ENCODE results near the gene RMDN3. TPM values are rescaled to one million over a fixed set of nuclear protein-coding genes. Genes with fewer than 3 reads are reported as not detected.
A peak's percentile ranks its signal among the peaks of the same experiment; 100 is the strongest.

RMDN3 gene
- total and polyA plus RNA-seq, 2 of the 13 experiments (the other 11 are each of a cell fraction or from before 2014, with no cell fraction given): 16.8 to 19.5 TPM

DNA sequence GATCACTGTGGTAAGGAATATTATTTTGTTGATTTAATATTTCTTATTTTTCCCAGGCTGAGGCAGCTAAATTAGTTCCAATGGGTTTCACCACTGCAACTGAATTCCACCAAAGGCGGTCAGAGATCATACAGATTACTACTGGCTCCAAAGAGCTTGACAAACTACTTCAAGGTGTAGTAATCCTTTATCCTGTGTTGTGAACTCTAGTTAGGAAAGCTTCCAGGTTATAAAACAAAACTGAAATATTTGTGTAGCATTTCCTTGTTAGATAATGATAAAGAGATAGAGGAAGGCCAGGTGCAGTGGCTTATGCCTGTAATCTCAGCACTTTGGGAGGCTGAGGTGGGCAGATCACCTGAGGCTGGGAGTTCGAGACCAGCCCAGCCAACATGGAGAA is 48.9 kb downstream of the RMDN3 start (continued):
- TF ChIP-seq ZMYM3 (CRISPR knock-in tag; IDR thresholded peaks at IDR 0.05) (no peak), ONECUT2 (CRISPR knock-in tag; IDR thresholded peaks at IDR 0.05) (no peak), REPIN1 (CRISPR knock-in tag; IDR thresholded peaks at IDR 0.05; ENCODE audit: borderline replicate concordance, low read depth) (no peak), HCFC1 (IDR thresholded peaks at IDR 0.05; ENCODE audit: low read depth, low read length) (no peak), NRL (CRISPR knock-in tag; IDR thresholded peaks at IDR 0.05; ENCODE audit: borderline replicate concordance) (no peak), ZNF543 (CRISPR knock-in tag; IDR thresholded peaks at IDR 0.05) (no peak), HMG20B (CRISPR knock-in tag; conservative IDR thresholded peaks at IDR 0.05) (no peak), RXRB (CRISPR knock-in tag; IDR thresholded peaks at IDR 0.05; ENCODE audit: borderline replicate concordance) (no peak)
- TF ChIP-seq, protein P1, sequence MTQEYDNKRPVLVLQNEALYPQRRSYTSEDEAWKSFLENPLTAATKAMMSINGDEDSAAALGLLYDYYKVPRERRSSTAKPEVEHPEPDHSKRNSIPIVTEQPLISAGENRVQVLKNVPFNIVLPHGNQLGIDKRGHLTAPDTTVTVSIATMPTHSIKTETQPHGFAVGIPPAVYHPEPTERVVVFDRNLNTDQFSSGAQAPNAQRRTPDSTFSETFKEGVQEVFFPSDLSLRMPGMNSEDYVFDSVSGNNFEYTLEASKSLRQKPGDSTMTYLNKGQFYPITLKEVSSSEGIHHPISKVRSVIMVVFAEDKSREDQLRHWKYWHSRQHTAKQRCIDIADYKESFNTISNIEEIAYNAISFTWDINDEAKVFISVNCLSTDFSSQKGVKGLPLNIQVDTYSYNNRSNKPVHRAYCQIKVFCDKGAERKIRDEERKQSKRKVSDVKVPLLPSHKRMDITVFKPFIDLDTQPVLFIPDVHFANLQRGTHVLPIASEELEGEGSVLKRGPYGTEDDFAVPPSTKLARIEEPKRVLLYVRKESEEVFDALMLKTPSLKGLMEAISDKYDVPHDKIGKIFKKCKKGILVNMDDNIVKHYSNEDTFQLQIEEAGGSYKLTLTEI (CRISPR knock-in tag; conservative IDR thresholded peaks at IDR 0.05): no peak
- TF ChIP-seq, protein P2, sequence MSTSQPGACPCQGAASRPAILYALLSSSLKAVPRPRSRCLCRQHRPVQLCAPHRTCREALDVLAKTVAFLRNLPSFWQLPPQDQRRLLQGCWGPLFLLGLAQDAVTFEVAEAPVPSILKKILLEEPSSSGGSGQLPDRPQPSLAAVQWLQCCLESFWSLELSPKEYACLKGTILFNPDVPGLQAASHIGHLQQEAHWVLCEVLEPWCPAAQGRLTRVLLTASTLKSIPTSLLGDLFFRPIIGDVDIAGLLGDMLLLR (CRISPR knock-in tag; IDR thresholded peaks at IDR 0.05): no peak

DNA sequence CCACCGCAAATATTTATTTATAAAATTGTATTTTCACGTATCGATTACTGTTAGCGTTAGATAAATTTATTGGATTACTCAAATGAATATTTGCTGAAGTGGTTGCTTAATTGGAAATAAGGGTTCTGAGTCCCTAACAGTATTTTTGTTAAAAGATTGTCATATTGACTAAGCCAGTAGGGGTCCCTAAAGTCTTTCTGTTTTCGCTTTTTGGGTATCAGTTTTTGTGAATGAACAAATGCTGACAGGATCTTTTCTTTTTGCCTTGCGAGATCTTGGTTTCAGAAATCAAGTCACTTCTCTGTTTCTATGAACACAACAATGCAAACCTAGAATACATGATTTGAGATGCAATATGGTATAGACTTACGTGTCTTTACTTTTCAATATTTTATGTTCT is 53.0 kb downstream of the RMDN3 start:
- no peak for ATAC-seq
- H2AFZ ChIP-seq (ENCODE audit: low read length): no peak overlapping the region
- no peak overlapping the region for H3K4me2 ChIP-seq (ENCODE audit: low read depth, low read length)
- H3K79me2 ChIP-seq (ENCODE audit: insufficient read depth, low read length): no peaks in the 10 kb centered on the region
- in situ Hi-C loops (cut with HindIII; ENCODE audit: extremely low pct_ligation_motif_present, low pct_unique_long_range_greater_than_20kb): no loop called here
- no peak for FAIRE-seq
- no peak overlapping the region for H3K27ac ChIP-seq (ENCODE audit: extremely low read length, insufficient read depth, low read length)
- H3K4me3 ChIP-seq (replicated peaks in 1 of 3; ENCODE audit: insufficient read depth in 1 of 3, low read depth in 2 of 3, low read length in 3 of 3): no peak overlapping the region
- DNase-seq (ENCODE audit: low spot score): peak; percentile 4
- ChIA-PET CTCF (ENCODE audit: low intra/inter-chr PET ratio, low total read pairs) (no interaction called here), POLR2A (no interaction called here)
- no peaks in the 10 kb centered on the region for H3K27me3 ChIP-seq (ENCODE audit: control insufficient read depth in 1 of 2, insufficient read depth in 2 of 2, low read length in 2 of 2)
- H3K4me1 ChIP-seq (ENCODE audit: insufficient read depth, low read length): no peaks in the 10 kb centered on the region
- H3K9me3 ChIP-seq (ENCODE audit: low read length): no peaks in the 10 kb centered on the region
- TF ChIP-seq FOXO1 (CRISPR knock-in tag; IDR thresholded peaks at IDR 0.05) (no peak), SALL2 (CRISPR knock-in tag; IDR thresholded peaks at IDR 0.05) (no peak), CC2D1A (CRISPR knock-in tag; IDR thresholded peaks at IDR 0.05) (no peak), STAG1 (CRISPR knock-in tag; IDR thresholded peaks at IDR 0.05) (peak; percentile 42), MAFK (conservative IDR thresholded peaks at IDR 0.05 in 1 of 2, IDR thresholded peaks at IDR 0.05 in 1 of 2; ENCODE audit: low read length in 2 of 2) (peak; percentile 26 to 49; a peak in 2 of 4 replicates)
- TF ChIP-seq, protein P3, sequence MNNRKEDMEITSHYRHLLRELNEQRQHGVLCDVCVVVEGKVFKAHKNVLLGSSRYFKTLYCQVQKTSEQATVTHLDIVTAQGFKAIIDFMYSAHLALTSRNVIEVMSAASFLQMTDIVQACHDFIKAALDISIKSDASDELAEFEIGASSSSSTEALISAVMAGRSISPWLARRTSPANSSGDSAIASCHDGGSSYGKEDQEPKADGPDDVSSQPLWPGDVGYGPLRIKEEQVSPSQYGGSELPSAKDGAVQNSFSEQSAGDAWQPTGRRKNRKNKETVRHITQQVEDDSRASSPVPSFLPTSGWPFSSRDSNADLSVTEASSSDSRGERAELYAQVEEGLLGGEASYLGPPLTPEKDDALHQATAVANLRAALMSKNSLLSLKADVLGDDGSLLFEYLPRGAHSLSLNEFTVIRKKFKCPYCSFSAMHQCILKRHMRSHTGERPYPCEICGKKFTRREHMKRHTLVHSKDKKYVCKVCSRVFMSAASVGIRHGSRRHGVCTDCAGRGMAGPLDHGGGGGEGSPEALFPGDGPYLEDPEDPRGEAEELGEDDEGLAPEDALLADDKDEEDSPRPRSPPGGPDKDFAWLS (CRISPR knock-in tag; IDR thresholded peaks at IDR 0.05; ENCODE audit: borderline replicate concordance): no peak
- TF ChIP-seq, protein P4, sequence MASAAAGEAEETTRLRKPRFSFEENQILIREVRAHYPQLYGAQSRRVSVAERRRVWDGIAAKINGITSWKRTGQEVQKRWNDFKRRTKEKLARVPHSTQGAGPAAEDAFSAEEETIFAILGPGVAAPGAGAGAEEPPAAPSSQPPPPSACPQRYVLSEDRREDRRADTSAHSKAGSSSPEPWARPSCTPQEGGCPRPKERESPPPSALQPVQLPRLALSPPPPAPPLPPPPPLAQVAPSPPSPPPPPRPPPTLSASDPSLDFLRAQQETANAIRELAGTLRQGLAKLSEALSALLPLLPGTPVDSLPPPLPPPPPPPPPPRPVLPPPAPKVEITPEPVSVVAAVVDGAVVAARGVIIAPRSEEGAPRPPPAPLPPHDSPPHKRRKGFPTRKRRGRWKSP (CRISPR knock-in tag; IDR thresholded peaks at IDR 0.05): no peak
- no peaks in the 10 kb centered on the region for H4K20me1 ChIP-seq (ENCODE audit: insufficient read depth, low read length)
- WGBS (ENCODE audit: low lambda C conversion rate): 95% methylated on average over 7 of the region's 7 CpGs
- H3K36me3 ChIP-seq (replicated peaks in 1 of 2; ENCODE audit: control insufficient read depth in 1 of 2, insufficient read depth in 2 of 2, low read length in 2 of 2): peaks cover 3 to 43% of the 10 kb centered on the region in 2 experiments; a peak in 3 of 5 replicates
- H3K9ac ChIP-seq (ENCODE audit: insufficient read depth, low read depth, low read length): no peak overlapping the region
- BruUV-seq (replicated peaks): no TSS peak
- intact Hi-C loops (cut with micrococcal nuclease; ENCODE audit: unreplicated experiment): loop anchor here (5.0 kb wide), 1 partner anchor 190 kb away; the partner anchor contains the start of gene VPS18

All from HepG2 (cell line).